ENCODE results near the gene LENG1.

The LENG1 gene

GRCh38 chr19:54106716-54107115 is 52.8 kb downstream of the LENG1 start:
- no peak for DNase-seq

GRCh38 chr19:54105796-54106195 is 53.7 kb downstream of the LENG1 start:
- no peak for DNase-seq
